ENCODE data around the gene ALDH1A2. TPM values are rescaled to one million over a fixed set of nuclear protein-coding genes. Genes with fewer than 3 reads are reported as not detected.

The ALDH1A2 gene
- total and polyA plus RNA-seq, 2 donors, result 1.8 to 17.8 TPM

DNA sequence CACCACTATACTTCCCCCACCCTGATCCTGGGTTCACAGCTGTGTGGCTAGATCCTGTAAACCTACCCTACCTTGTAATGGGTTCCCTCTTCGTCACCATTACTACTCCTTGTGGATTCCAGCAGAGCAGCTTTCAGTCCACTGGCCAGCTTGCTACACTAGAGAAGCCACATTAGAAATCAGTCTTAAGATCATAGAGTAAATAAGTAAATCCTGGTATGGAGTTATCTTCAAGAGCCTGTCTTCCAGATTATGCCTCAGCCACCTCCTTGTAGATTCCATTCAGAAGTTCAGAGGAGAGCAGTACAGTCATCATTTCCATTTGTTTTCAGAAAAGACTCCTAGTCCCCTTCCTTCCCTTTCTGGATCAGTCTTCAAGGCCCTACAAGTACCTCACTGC is 123.7 kb downstream of the ALDH1A2 start:
- Histone ChIP-seq H3K27me3 (ENCODE audit: control insufficient read depth in 2 of 2, insufficient read depth in 1 of 2, low read length in 1 of 2) (peaks cover 0 to 3% of the 10 kb centered on the region in 2 donors), H3K27ac (ENCODE audit: low read depth in 1 of 2, low read length in 1 of 2) (no peak overlapping the region), H3K4me3 (ENCODE audit: low read length in 2 of 2) (no peak overlapping the region), H3K36me3 (ENCODE audit: control insufficient read depth in 2 of 2, insufficient read depth in 2 of 2, low read length in 1 of 2) (no peaks in the 10 kb centered on the region), H3K9me3 (ENCODE audit: control insufficient read depth in 2 of 2, insufficient read depth in 1 of 2, low read length in 1 of 2) (no peaks in the 10 kb centered on the region), H3K4me1 (ENCODE audit: control insufficient read depth in 2 of 2, insufficient read depth in 2 of 2, low read length in 2 of 2) (no peaks in the 10 kb centered on the region)
- 96% methylated on average over 1 of the region's 1 CpG for WGBS
- DNase-seq (ENCODE audit: low read depth in 6 of 9, low spot score in 9 of 9), result no peak

DNA sequence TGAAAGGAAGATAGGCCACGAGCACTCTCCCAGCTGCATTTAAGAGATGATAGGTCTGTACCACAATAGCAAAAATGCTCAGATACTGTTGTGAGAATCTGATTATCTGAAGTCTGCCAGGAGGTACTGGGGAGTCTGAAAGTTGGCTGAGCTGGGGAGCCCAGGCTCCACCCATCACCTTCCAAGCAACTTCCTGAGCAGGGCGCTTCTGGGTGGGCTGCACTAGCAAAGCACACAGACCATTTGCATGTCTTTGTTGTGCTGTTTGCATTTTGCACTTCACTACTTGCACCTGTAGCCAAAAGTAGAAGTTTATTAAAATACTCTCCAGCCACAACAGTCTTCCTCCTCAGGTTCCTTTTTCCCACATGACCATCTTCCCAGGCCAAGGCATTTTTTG is 133.2 kb downstream of the ALDH1A2 start:
- Histone ChIP-seq H3K27ac (ENCODE audit: low read depth in 1 of 2, low read length in 1 of 2) (no peak overlapping the region), H3K36me3 (ENCODE audit: control insufficient read depth in 2 of 2, insufficient read depth in 2 of 2, low read length in 1 of 2) (no peaks in the 10 kb centered on the region), H3K27me3 (ENCODE audit: control insufficient read depth in 2 of 2, insufficient read depth in 1 of 2, low read length in 1 of 2) (peaks cover 0 to 2% of the 10 kb centered on the region in 2 donors), H3K4me1 (ENCODE audit: control insufficient read depth in 2 of 2, insufficient read depth in 2 of 2, low read length in 2 of 2) (no peaks in the 10 kb centered on the region), H3K4me3 (ENCODE audit: low read length in 2 of 2) (no peak overlapping the region), H3K9me3 (ENCODE audit: control insufficient read depth in 2 of 2, insufficient read depth in 1 of 2, low read length in 1 of 2) (no peaks in the 10 kb centered on the region)
- WGBS, result 84% methylated on average over 2 of the region's 2 CpGs
- DNase-seq (ENCODE audit: low read depth in 6 of 9, low spot score in 9 of 9), result peak in 1 of 9 donors; percentile 11

DNA sequence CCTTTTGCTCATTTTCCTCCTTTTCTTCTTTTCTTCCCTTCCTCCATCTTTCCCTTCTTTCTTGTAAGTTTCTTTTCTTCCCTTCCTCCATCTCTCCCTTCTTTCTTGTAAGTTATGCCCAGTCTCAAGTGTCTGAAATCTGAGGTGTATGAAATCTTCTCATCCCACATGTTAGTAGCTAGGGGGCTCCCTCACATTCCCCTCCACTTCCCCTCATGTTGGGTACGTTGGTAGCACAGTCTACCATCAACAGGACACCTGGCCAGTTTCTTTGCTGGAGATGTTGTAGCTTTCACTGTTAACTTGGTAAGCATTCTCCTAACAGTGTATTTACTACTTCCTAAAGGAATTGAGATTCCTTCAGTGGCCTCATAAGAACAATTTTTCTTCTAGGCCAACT is 133.9 kb downstream of the ALDH1A2 start:
- peaks cover 0 to 2% of the 10 kb centered on the region in 2 donors for H3K27me3 ChIP-seq (ENCODE audit: control insufficient read depth in 2 of 2, insufficient read depth in 1 of 2, low read length in 1 of 2)
- WGBS, result 72% methylated on average over 1 of the region's 1 CpG
- DNase-seq (ENCODE audit: low read depth in 6 of 9, low spot score in 9 of 9), result no peak
- H3K4me1 ChIP-seq (ENCODE audit: control insufficient read depth in 2 of 2, insufficient read depth in 2 of 2, low read length in 2 of 2), result no peaks in the 10 kb centered on the region
- no peaks in the 10 kb centered on the region for H3K9me3 ChIP-seq (ENCODE audit: control insufficient read depth in 2 of 2, insufficient read depth in 1 of 2, low read length in 1 of 2)
- H3K4me3 ChIP-seq (ENCODE audit: low read length in 2 of 2), result no peak overlapping the region
- H3K36me3 ChIP-seq (ENCODE audit: control insufficient read depth in 2 of 2, insufficient read depth in 2 of 2, low read length in 1 of 2), result no peaks in the 10 kb centered on the region
- no peak overlapping the region for H3K27ac ChIP-seq (ENCODE audit: low read depth in 1 of 2, low read length in 1 of 2)

DNA sequence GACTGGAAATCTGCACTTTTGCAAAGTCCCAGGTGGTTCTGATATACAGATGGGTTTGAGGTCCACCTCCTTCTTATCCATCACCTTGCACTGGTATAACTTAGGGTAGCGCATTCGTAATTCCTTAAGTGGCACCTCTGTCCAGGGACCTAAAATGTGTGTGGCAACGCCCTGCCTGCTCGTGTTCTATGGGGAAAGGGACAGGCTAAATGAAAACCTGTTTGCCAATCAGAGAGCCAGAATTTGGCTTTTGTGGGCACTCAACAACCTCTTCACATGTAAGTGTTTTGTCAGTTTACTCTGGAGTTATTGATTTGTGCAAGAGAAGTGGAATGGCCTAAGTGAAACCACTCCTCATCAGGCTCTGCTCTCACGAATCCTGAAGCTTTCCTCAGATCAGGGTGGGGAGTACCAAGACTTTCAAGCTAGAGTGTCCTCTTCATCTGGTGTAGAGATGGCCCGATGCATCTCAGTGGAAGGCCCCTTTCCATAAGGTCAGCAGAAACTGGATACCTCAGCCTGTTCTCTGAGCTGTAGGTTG is 138.3 kb downstream of the ALDH1A2 start:
- H3K9me3 ChIP-seq (ENCODE audit: control insufficient read depth in 2 of 2, insufficient read depth in 1 of 2, low read length in 1 of 2), result no peaks in the 10 kb centered on the region
- H3K27ac ChIP-seq (ENCODE audit: low read depth in 1 of 2, low read length in 1 of 2), result no peak overlapping the region
- 97% methylated on average over 6 of the region's 6 CpGs for WGBS
- peaks cover 0 to 3% of the 10 kb centered on the region in 2 donors for H3K27me3 ChIP-seq (ENCODE audit: control insufficient read depth in 2 of 2, insufficient read depth in 1 of 2, low read length in 1 of 2)
- no peak overlapping the region for H3K4me3 ChIP-seq (ENCODE audit: low read length in 2 of 2)
- no peaks in the 10 kb centered on the region for H3K36me3 ChIP-seq (ENCODE audit: control insufficient read depth in 2 of 2, insufficient read depth in 2 of 2, low read length in 1 of 2)
- no peaks in the 10 kb centered on the region for H3K4me1 ChIP-seq (ENCODE audit: control insufficient read depth in 2 of 2, insufficient read depth in 2 of 2, low read length in 2 of 2)
- no peak for DNase-seq (ENCODE audit: low read depth in 6 of 9, low spot score in 9 of 9)

DNA sequence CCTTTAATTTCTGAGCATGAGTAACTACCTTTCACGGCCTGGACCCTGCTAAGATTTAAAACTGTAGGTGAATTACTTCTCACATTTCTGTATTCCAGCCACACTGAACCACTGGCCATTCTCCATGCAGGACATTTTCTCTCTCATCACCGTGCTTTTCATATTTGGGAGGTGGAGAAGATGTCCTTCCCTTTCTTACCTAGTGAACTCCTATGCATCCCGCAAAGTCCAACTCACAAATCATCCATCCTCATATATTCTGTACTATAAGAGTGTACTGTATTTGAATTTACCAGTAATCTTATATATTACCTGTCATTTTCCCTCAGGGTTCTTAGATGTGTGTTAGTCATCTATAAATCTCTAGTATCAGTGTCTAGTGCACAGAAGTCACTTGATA is 139.9 kb downstream of the ALDH1A2 start:
- 96% methylated on average over 3 of the region's 3 CpGs for WGBS
- no peak overlapping the region for H3K4me3 ChIP-seq (ENCODE audit: low read length in 2 of 2)

DNA sequence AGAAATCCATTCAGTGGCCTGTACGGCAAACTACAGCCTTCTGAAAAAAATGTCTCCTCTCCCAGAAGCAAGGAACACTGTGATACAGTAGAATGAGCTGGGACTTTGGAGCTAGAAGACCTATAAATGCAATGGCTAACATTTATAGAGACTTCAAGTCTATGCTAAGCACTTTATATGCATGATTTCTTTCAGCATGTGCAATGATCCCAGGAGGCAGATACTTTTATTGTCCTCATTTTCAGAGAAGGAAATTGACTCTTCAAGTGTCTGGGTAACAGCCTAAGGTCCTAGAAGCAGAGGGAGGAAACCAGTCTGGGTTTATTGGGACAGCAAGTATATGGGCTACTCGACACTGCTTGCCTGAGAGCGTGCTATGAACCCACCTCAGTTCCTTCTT is 140.9 kb downstream of the ALDH1A2 start:
- H3K4me1 ChIP-seq (ENCODE audit: control insufficient read depth in 2 of 2, insufficient read depth in 2 of 2, low read length in 2 of 2), result no peaks in the 10 kb centered on the region
- no peak overlapping the region for H3K27ac ChIP-seq (ENCODE audit: low read depth in 1 of 2, low read length in 1 of 2)
- H3K9me3 ChIP-seq (ENCODE audit: control insufficient read depth in 2 of 2, insufficient read depth in 1 of 2, low read length in 1 of 2), result no peaks in the 10 kb centered on the region
- no peak for DNase-seq (ENCODE audit: low read depth in 6 of 9, low spot score in 9 of 9)
- no peaks in the 10 kb centered on the region for H3K36me3 ChIP-seq (ENCODE audit: control insufficient read depth in 2 of 2, insufficient read depth in 2 of 2, low read length in 1 of 2)
- no peak overlapping the region for H3K4me3 ChIP-seq (ENCODE audit: low read length in 2 of 2)
- H3K27me3 ChIP-seq (ENCODE audit: control insufficient read depth in 2 of 2, insufficient read depth in 1 of 2, low read length in 1 of 2), result peaks cover 0 to 6% of the 10 kb centered on the region in 2 donors
- WGBS, result 94% methylated on average over 3 of the region's 3 CpGs

More for the DNA sequence above, 139.9 kb downstream of the ALDH1A2 start:
- DNase-seq (ENCODE audit: low read depth in 6 of 9, low spot score in 9 of 9), result no peak
- no peaks in the 10 kb centered on the region for H3K4me1 ChIP-seq (ENCODE audit: control insufficient read depth in 2 of 2, insufficient read depth in 2 of 2, low read length in 2 of 2)
- H3K9me3 ChIP-seq (ENCODE audit: control insufficient read depth in 2 of 2, insufficient read depth in 1 of 2, low read length in 1 of 2), result no peaks in the 10 kb centered on the region
- no peaks in the 10 kb centered on the region for H3K36me3 ChIP-seq (ENCODE audit: control insufficient read depth in 2 of 2, insufficient read depth in 2 of 2, low read length in 1 of 2)
- peaks cover 0 to 6% of the 10 kb centered on the region in 2 donors for H3K27me3 ChIP-seq (ENCODE audit: control insufficient read depth in 2 of 2, insufficient read depth in 1 of 2, low read length in 1 of 2)
- H3K27ac ChIP-seq (ENCODE audit: low read depth in 1 of 2, low read length in 1 of 2), result no peak overlapping the region

DNA sequence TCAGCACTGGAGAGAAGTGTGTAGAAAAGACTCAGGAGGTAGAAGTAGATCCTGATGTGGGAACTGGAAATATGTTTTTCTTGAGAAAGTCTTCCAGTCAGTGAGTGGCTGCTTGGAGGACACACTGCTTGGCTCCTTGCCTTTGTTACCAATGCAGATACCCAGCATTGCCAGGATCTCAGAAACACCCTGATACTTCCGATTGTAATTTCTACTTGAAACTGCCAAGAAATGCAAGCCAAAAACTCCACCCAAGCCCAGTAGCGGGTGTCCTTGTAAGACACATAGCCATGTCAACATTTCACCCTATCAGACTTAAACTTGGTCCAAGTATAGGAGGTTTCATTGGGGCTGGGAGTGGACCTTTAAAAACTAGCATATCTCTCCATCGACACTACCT is 141.8 kb downstream of the ALDH1A2 start:
- no peak overlapping the region for H3K4me3 ChIP-seq (ENCODE audit: low read length in 2 of 2)
- H3K9me3 ChIP-seq (ENCODE audit: control insufficient read depth in 2 of 2, insufficient read depth in 1 of 2, low read length in 1 of 2), result no peaks in the 10 kb centered on the region
- H3K27ac ChIP-seq (ENCODE audit: low read depth in 1 of 2, low read length in 1 of 2), result no peak overlapping the region
- WGBS, result 92% methylated on average over 3 of the region's 3 CpGs
- H3K4me1 ChIP-seq (ENCODE audit: control insufficient read depth in 2 of 2, insufficient read depth in 2 of 2, low read length in 2 of 2), result no peaks in the 10 kb centered on the region
- H3K27me3 ChIP-seq (ENCODE audit: control insufficient read depth in 2 of 2, insufficient read depth in 1 of 2, low read length in 1 of 2), result peaks cover 0 to 8% of the 10 kb centered on the region in 2 donors
- DNase-seq (ENCODE audit: low read depth in 6 of 9, low spot score in 9 of 9), result no peak
- no peaks in the 10 kb centered on the region for H3K36me3 ChIP-seq (ENCODE audit: control insufficient read depth in 2 of 2, insufficient read depth in 2 of 2, low read length in 1 of 2)

DNA sequence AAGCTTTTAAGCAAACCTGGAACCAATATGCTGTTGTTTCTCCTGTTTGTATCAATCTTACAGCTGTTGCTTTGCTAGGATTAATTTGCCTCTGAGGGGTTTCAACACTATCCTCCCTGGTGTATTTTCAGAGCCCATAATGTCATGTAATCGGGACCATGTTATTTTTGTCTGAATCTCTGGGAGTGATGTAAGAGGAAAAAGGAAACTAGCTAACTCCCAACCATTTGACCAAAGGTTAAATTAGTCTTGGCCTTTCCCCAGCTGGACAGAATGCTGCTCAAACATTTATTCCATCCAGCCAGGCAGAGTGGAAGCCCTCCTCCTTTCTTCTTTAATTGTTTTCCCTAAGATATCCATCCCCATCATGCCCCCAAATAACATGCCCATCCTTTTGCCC is 142.2 kb downstream of the ALDH1A2 start:
- H3K4me1 ChIP-seq (ENCODE audit: control insufficient read depth in 2 of 2, insufficient read depth in 2 of 2, low read length in 2 of 2), result no peaks in the 10 kb centered on the region
- DNase-seq (ENCODE audit: low read depth in 6 of 9, low spot score in 9 of 9), result no peak
- WGBS, result 47% methylated on average over 1 of the region's 1 CpG

DNA sequence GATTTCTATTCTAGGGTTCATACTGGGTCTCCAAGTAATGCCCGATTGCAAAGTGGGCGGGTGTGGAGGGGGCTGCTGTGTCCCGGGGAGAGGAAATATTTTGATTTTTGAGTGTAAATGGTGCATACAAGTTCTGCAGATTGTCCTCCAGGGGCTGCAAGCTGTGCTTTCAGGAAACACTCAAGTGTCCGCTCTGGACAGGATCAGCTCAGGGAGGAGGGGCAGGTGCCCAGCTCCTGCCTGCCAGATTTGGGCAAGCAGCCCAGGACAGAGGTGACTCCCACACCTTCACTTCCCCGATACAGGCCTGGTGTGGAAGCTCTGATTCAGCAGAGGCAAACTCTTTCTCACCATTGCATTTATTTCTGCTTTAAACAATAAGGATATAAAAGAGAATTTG is 142.7 kb downstream of the ALDH1A2 start:
- no peaks in the 10 kb centered on the region for H3K4me1 ChIP-seq (ENCODE audit: control insufficient read depth in 2 of 2, insufficient read depth in 2 of 2, low read length in 2 of 2)
- peaks cover 0 to 8% of the 10 kb centered on the region in 2 donors for H3K27me3 ChIP-seq (ENCODE audit: control insufficient read depth in 2 of 2, insufficient read depth in 1 of 2, low read length in 1 of 2)
- H3K4me3 ChIP-seq (ENCODE audit: low read length in 2 of 2), result no peak overlapping the region
- no peaks in the 10 kb centered on the region for H3K9me3 ChIP-seq (ENCODE audit: control insufficient read depth in 2 of 2, insufficient read depth in 1 of 2, low read length in 1 of 2)
- no peaks in the 10 kb centered on the region for H3K36me3 ChIP-seq (ENCODE audit: control insufficient read depth in 2 of 2, insufficient read depth in 2 of 2, low read length in 1 of 2)
- 86% methylated on average over 5 of the region's 5 CpGs for WGBS
- no peak overlapping the region for H3K27ac ChIP-seq (ENCODE audit: low read depth in 1 of 2, low read length in 1 of 2)
- DNase-seq (ENCODE audit: low read depth in 6 of 9, low spot score in 9 of 9), result no peak

More for the DNA sequence above, 142.2 kb downstream of the ALDH1A2 start:
- Histone ChIP-seq H3K36me3 (ENCODE audit: control insufficient read depth in 2 of 2, insufficient read depth in 2 of 2, low read length in 1 of 2) (no peaks in the 10 kb centered on the region), H3K9me3 (ENCODE audit: control insufficient read depth in 2 of 2, insufficient read depth in 1 of 2, low read length in 1 of 2) (no peaks in the 10 kb centered on the region), H3K27me3 (ENCODE audit: control insufficient read depth in 2 of 2, insufficient read depth in 1 of 2, low read length in 1 of 2) (peaks cover 0 to 8% of the 10 kb centered on the region in 2 donors), H3K27ac (ENCODE audit: low read depth in 1 of 2, low read length in 1 of 2) (no peak overlapping the region), H3K4me3 (ENCODE audit: low read length in 2 of 2) (no peak overlapping the region)

All from thymus (tissue), 11 donors.